Astrocyte (in vitro differentiated cells and primary cell): ENCODE results near the gene GTPBP2. TPM values are rescaled to one million over a fixed set of nuclear protein-coding genes. Genes with fewer than 3 reads are reported as not detected.
"Not testable (repeated sequence)": the region's sequence is repeated elsewhere in the genome, so short reads cannot be mapped to it uniquely, and the experiment has no call there.

Source experiments
- DNase-seq: peaks from one replicate; pipeline ENCODE4 v3.0.0-alpha.2; 2010; ENCODE audit warnings: low read depth
- FAIRE-seq: peaks from 2 replicates; lab custom pipeline; 2011; peaks lifted over from hg19 to GRCh38; lab: Jason Lieb, UNC
- H2AFZ ChIP-seq: 2 replicates; pipeline ENCODE4 v1.6.0; 2012; ENCODE audit warnings: low read depth, low read length, inconsistent platforms
- H3K27ac ChIP-seq: 2 replicates; pipeline ENCODE4 v1.5.1; 2011; ENCODE audit warnings: low read depth, low read length, inconsistent platforms
- H3K27me3 ChIP-seq: 2 replicates; pipeline ENCODE4 v1.6.0; 2011; ENCODE audit warnings: low read length, inconsistent platforms; ENCODE audit not compliant: insufficient read depth
- H3K36me3 ChIP-seq: 2 replicates; pipeline ENCODE4 v1.5.1; 2011; ENCODE audit warnings: low read length, inconsistent platforms; ENCODE audit not compliant: insufficient read depth
- H3K4me1 ChIP-seq: 2 replicates; pipeline ENCODE4 v1.5.1; 2011; ENCODE audit warnings: low read length, inconsistent platforms; ENCODE audit not compliant: insufficient read depth
- H3K4me2 ChIP-seq: 2 replicates; pipeline ENCODE4 v1.6.0; 2012; ENCODE audit warnings: low read length, inconsistent platforms
- H3K4me3 ChIP-seq: 2 replicates; pipeline ENCODE4 v1.5.1; 2011; ENCODE audit warnings: low read depth, mild to moderate bottlenecking, low read length, inconsistent platforms; ENCODE audit not compliant: insufficient read depth
- H3K79me2 ChIP-seq: 2 replicates; pipeline ENCODE4 v1.6.0; 2012; ENCODE audit warnings: mild to moderate bottlenecking, low read length, inconsistent platforms; ENCODE audit not compliant: insufficient read depth
- H3K9ac ChIP-seq: 2 replicates; pipeline ENCODE4 v1.6.0; 2012; ENCODE audit warnings: mild to moderate bottlenecking, low read length, inconsistent platforms
- H3K9me3 ChIP-seq: 2 replicates; pipeline ENCODE4 v1.5.1; 2012; ENCODE audit warnings: low read depth, mild to moderate bottlenecking, low read length, inconsistent platforms; ENCODE audit not compliant: insufficient read depth
- H4K20me1 ChIP-seq: 2 replicates; pipeline ENCODE4 v1.6.0; 2012; ENCODE audit warnings: low read length, inconsistent platforms; ENCODE audit not compliant: insufficient read depth
- H3K27ac Mint-ChIP-seq: one replicate; pipeline ENCODE4 v1.8.0; 2021; ENCODE audit warnings: mild to moderate bottlenecking, mixed read lengths; ENCODE audit not compliant: unreplicated experiment
- H3K27me3 Mint-ChIP-seq: one replicate; pipeline ENCODE4 v1.8.0; 2021; ENCODE audit warnings: low read depth, mixed read lengths; ENCODE audit not compliant: unreplicated experiment
- H3K36me3 Mint-ChIP-seq: one replicate; pipeline ENCODE4 v1.8.0; 2021; ENCODE audit warnings: low read depth, mixed read lengths; ENCODE audit not compliant: unreplicated experiment
- H3K4me1 Mint-ChIP-seq: one replicate; pipeline ENCODE4 v1.8.0; 2021; ENCODE audit warnings: low read depth, mixed read lengths; ENCODE audit not compliant: unreplicated experiment
- H3K4me3 Mint-ChIP-seq: one replicate; pipeline ENCODE4 v1.8.0; 2021; ENCODE audit warnings: mild to moderate bottlenecking, moderate library complexity, mixed read lengths; ENCODE audit not compliant: unreplicated experiment
- H3K9me3 Mint-ChIP-seq: one replicate; pipeline ENCODE4 v1.8.0; 2021; ENCODE audit warnings: mild to moderate bottlenecking, mixed read lengths; ENCODE audit not compliant: unreplicated experiment
- EZH2 ChIP-seq: IDR thresholded peaks from 2 replicates; pipeline ENCODE4 v1.6.1; 2012; ENCODE audit warnings: mild to moderate bottlenecking, low read length, inconsistent platforms; ENCODE audit not compliant: insufficient read depth
- total RNA-seq: library from RNA; stranded (reverse); gene quantifications from 2 replicates; pipeline ENCODE4 v1.2.1, GENCODE V29; 2021
- TF ChIP-seq, protein P1 (sequence below): IDR thresholded peaks from 2 replicates; pipeline ENCODE4 v1.5.1; 2011; ENCODE audit warnings: low read depth, mild to moderate bottlenecking, inconsistent platforms, low read length, moderate library complexity; ENCODE audit not compliant: insufficient read depth

The GTPBP2 gene
- total RNA-seq, 1 donor from 2014 or later = 86.6 TPM

DNA sequence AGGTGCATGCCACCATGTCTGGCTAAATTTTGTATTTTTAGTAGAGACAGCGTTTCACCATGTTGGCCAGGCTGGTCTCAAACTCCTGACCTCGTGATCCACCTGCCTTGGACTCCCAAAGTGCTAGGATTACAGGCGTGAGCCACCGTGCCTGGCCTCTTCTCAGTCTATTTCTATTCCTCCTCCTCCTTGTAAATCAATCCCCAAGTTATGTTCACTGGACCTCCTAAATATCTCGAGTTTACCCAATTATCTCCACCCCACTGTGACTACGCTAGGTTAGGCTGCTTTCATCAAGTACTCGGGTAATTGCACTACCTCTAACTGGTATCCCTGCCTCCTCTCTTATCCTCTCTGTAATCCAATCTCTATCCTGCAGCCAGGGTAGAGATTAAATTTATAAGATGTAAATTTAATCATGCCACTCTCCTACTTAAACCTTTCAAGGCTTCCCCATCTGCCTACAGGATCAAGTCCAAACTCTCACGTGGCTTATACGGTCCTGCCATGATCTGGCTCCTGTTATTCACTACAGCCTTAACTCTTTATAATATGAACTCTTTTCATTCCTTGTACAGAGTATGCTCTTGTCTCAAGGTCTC is 5.7 kb upstream of the GTPBP2 start:
- Mint-ChIP-seq H3K27ac (peak overlapping the region; percentile 95), H3K27me3 (no peaks in the 10 kb centered on the region), H3K4me1 (peaks cover 10% of the 10 kb centered on the region), H3K36me3 (peaks cover 6% of the 10 kb centered on the region), H3K4me3 (peak overlapping the region; percentile 99), H3K9me3 (peaks cover 2% of the 10 kb centered on the region)
- Histone ChIP-seq H3K9ac (no peak overlapping the region), H3K27ac (no peak overlapping the region), H4K20me1 (peaks cover 14% of the 10 kb centered on the region), H3K79me2 (peaks cover 37% of the 10 kb centered on the region), H3K9me3 (no peaks in the 10 kb centered on the region), H3K27me3 (no peaks in the 10 kb centered on the region), H3K36me3 (peaks cover 4% of the 10 kb centered on the region), H3K4me2 (no peak overlapping the region), H2AFZ (peak overlapping the region; percentile 99), H3K4me3 (no peak overlapping the region), H3K4me1 (peaks cover 11% of the 10 kb centered on the region)
- no peak for TF ChIP-seq EZH2
- TF ChIP-seq, protein P1, sequence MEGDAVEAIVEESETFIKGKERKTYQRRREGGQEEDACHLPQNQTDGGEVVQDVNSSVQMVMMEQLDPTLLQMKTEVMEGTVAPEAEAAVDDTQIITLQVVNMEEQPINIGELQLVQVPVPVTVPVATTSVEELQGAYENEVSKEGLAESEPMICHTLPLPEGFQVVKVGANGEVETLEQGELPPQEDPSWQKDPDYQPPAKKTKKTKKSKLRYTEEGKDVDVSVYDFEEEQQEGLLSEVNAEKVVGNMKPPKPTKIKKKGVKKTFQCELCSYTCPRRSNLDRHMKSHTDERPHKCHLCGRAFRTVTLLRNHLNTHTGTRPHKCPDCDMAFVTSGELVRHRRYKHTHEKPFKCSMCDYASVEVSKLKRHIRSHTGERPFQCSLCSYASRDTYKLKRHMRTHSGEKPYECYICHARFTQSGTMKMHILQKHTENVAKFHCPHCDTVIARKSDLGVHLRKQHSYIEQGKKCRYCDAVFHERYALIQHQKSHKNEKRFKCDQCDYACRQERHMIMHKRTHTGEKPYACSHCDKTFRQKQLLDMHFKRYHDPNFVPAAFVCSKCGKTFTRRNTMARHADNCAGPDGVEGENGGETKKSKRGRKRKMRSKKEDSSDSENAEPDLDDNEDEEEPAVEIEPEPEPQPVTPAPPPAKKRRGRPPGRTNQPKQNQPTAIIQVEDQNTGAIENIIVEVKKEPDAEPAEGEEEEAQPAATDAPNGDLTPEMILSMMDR = no peak
- no peak for DNase-seq
- FAIRE-seq = no peak

DNA sequence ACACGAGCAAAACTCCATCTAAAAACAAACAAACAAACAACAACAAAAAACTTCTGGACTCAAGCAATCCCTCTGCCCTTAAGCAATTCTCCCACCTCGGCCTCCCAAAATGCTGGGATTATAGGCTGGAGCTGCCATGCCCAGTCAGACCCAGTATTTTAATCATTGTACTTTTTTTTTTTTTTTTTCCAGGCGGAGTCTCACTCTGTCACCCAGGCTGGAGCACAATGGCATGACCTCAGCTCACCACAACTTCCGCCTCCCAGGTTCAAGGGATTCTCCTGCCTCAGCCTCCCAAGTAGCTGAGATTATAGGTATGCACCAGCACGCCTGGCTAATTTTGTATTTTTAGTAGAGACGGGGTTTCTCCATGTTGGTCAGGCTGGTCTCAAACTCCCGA is 3.9 kb upstream of the GTPBP2 start:
- not testable (repeated sequence) for H3K27me3 Mint-ChIP-seq, H3K4me3 Mint-ChIP-seq, H3K9ac ChIP-seq, H3K36me3 ChIP-seq, H3K9me3 ChIP-seq, H3K27me3 ChIP-seq, H3K4me1 Mint-ChIP-seq, H3K36me3 Mint-ChIP-seq, H3K4me2 ChIP-seq, DNase-seq, FAIRE-seq, H3K9me3 Mint-ChIP-seq, H3K4me3 ChIP-seq, H3K27ac ChIP-seq, H2AFZ ChIP-seq, H3K27ac Mint-ChIP-seq
- H4K20me1 ChIP-seq = peaks cover 11% of the 10 kb centered on the region
- peaks cover 15% of the 10 kb centered on the region for H3K4me1 ChIP-seq
- peaks cover 33% of the 10 kb centered on the region for H3K79me2 ChIP-seq

GRCh38 chr6:43630980-43631619 is 2.0 kb upstream of the GTPBP2 start:
- no peak overlapping the region for H3K4me2 ChIP-seq
- H3K79me2 ChIP-seq = peaks cover 33% of the 10 kb centered on the region
- Mint-ChIP-seq H3K36me3 (peaks cover 10% of the 10 kb centered on the region), H3K4me3 (no peak overlapping the region), H3K27ac (peak overlapping the region; percentile 75), H3K9me3 (peaks cover 2% of the 10 kb centered on the region), H3K4me1 (peaks cover 15% of the 10 kb centered on the region), H3K27me3 (no peaks in the 10 kb centered on the region)
- H2AFZ ChIP-seq = no peak overlapping the region
- FAIRE-seq = no peak
- H3K4me1 ChIP-seq = peaks cover 26% of the 10 kb centered on the region
- H3K9me3 ChIP-seq = no peaks in the 10 kb centered on the region
- TF ChIP-seq, protein P1 = no peak
- no peak for TF ChIP-seq EZH2
- no peak overlapping the region for H3K4me3 ChIP-seq
- H3K27me3 ChIP-seq = no peaks in the 10 kb centered on the region
- peaks cover under 1% of the 10 kb centered on the region for H4K20me1 ChIP-seq
- peaks cover 2% of the 10 kb centered on the region for H3K36me3 ChIP-seq
- no peak for DNase-seq
- no peak overlapping the region for H3K27ac ChIP-seq
- H3K9ac ChIP-seq = no peak overlapping the region
